OCI-M1 (cell line): ENCODE data around the gene OLIG2.

Source experiments
- DNase-seq: peaks from one replicate; lab custom pipeline; 2025; lab: John Stamatoyannopoulos, UW

OLIG2 gene

GRCh38 chr21:33025489-33026442 lies at the start of gene OLIG2:
TSS of gene OLIG2 (plus strand) at chr21:33025935. CDS start at chr21:33026863, 928 bp downstream.
- no peak for DNase-seq

- DNase-seq, result no peak
These were observed 48.9 kb upstream of the OLIG2 start for GRCh38 chr21:32976791-32977190.

- no peak for DNase-seq
These were observed 48.5 kb upstream of the OLIG2 start for GRCh38 chr21:32977216-32977615.

GRCh38 chr21:32978331-32979270 lies 47.1 kb upstream of the OLIG2 start:
- no peak for DNase-seq

DNA sequence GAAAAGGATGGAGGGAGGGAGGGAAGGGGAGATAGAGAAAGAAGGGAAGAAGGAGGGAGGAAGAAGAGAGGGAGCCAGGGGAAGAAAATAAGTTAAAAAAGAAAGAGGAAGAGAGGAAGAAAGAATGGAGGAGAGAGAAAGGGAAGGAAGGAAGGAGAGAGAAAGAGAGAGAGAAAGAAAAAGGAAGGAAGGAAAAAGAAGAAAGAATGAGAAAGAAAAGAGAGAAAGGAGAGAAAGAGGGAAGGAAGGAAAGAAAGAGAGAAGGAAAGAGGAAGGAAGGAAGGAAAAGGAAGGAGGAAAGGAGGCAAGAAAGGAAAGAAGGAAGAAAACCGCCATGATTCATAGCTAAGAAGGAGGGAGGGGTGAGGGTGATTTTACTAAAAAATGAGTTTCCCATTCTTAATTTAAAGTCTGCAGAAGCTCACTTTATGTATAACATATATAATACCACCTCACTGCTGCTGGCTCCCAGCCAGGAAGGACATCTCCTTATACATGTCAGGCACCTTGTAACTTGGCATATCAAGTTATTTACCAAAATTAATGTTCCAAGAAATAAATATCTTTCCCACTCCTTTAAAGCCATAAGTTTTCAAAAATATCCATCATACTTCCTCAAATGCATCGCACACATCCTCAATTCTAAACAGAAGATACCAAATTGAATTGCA lies 46.0 kb upstream of the OLIG2 start:
- no peak for DNase-seq

DNA sequence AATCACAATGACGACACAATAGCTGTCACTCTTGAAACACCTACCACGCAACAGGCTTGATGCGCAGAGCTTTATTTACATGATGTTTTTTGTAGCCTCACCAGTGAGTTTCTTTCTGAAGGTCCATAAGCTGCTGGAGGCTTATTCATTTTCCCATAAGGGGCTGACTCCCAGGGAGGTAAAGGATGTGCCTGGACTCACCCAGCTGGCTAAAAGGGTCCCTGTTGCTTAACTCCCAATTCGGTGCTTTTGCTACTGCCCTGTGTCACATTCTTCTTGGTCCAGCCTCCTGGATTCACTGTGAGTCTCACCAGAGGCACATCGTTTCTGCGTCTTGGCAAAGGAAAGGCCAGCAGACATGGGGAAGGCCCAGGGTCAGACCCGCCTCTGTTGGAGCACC lies 44.6 kb upstream of the OLIG2 start:
- DNase-seq, result no peak

- no peak for DNase-seq
These were observed 35.1 kb upstream of the OLIG2 start for GRCh38 chr21:32990666-32991065.

- DNase-seq, result no peak
These were observed 34.4 kb upstream of the OLIG2 start for GRCh38 chr21:32991361-32991760.

- DNase-seq, result no peak
These were observed 31.8 kb upstream of the OLIG2 start for GRCh38 chr21:32993894-32994293.

DNA sequence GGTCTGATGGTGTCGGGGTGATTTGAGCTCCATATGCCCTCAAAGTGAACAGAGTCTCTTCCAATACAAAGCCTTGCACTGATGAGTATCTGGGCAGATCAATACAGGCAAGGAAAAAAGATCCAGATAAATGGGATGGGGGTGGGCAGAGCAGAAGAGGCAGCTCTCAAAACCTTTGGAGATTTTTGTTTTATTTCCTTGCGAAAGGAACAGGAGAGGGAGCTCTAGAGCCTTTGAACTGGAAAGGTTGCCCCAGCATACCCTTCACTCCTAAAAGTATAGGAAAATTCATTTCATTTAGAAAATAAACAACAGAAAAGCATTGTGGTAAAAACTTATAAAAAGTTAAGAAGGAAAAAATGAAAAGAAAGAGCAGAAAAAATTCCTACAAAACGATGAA lies 31.4 kb upstream of the OLIG2 start:
- DNase-seq, result peak; percentile 40

DNA sequence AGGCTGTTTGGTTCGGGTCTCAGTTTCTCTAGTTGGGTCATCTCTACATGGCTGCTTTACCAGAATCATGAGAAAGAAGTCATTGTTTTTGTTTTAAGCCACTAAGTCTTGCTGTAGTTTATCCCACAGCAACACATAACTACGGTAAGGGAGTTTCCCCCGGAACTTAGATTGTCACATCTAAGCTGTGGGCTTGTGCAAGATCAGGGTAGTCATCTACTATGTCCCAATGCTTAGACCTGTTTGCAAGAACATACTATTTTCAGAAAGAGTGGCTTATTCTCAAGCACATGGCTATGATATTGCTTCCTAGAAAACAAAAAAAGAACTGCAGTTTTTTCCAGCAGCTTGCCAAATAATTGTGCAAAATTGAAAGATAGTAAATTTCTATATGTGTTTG lies 18.0 kb upstream of the OLIG2 start:
- no peak for DNase-seq

DNA sequence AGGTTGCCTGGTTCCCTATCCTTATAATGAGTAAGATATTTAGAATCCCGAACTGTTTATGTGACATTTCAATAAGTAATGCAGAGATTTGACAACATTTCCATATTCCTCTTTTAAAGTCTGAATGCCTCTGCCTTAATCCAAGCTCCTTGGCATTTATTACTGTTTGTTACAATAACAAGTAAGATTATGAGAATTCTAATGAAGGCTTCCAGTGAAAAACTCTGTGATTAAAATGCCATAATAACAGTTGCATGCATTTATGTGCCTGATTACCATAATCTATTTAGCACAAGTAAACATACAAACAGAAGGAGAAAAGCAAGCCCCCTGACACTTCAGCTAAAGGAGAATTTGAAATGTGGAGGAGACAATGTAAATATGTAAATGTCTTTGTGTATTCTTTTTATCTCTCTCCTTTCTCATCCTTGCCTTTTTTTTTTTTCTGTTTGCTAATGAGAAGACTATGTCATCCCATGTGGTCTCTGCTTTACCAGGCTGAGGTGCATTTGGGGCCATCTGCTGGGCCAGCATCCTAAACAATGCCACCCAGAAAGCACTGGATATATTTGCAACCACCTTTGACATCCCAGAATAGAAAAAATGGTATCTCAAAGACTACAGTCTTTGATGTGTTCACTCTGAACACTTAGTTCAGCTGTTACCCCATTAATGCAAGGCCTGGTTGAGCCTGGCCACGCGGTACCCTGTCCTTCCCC lies 17.2 kb upstream of the OLIG2 start:
- no peak for DNase-seq

DNA sequence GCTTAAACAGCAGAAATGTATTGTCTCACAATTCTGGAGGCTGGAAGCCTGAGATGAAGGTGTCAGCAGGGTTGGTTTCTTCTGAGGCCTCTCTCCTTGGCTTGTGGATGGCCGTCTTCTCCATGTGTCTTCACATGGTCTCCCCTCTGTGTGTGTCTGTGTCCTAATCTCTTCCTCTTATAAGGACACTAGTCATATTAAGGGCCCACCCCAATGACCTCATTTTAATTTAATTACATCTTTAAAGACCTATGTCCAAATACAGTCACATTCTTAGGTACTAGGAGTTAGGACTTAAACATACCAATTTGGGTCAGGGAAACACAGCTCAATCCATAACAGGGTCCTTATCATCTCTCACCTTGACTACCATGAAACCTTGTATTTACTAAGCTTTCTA lies 14.8 kb upstream of the OLIG2 start:
- DNase-seq, result no peak

DNA sequence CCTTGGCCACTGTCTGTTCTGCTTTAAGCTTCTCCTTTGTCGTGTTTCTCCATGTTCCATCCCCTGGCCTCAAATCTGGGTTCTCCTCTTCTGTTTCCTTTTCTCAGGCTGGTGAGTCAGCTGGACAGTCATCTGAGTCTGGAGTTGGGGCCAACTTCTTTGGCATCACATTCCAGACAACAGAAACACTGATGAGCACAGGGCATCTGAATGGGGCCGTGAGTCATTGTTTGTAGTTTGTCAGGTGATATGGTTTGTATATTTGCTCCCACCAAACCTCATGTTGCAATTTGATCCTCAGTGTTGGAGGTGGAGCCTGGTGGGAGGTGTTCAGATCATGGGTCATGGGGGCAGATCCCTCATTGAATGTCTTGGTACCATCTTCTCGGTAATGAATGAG lies 14.3 kb upstream of the OLIG2 start:
- DNase-seq, result no peak

- no peak for DNase-seq
These were observed 12.1 kb upstream of the OLIG2 start for GRCh38 chr21:33013626-33014025.

- DNase-seq, result no peak
These were observed 11.4 kb upstream of the OLIG2 start for GRCh38 chr21:33014331-33014730.

GRCh38 chr21:33015096-33015495 lies 10.6 kb upstream of the OLIG2 start:
- no peak for DNase-seq

- DNase-seq, result no peak
These were observed 10.0 kb upstream of the OLIG2 start for GRCh38 chr21:33015756-33016155.

DNA sequence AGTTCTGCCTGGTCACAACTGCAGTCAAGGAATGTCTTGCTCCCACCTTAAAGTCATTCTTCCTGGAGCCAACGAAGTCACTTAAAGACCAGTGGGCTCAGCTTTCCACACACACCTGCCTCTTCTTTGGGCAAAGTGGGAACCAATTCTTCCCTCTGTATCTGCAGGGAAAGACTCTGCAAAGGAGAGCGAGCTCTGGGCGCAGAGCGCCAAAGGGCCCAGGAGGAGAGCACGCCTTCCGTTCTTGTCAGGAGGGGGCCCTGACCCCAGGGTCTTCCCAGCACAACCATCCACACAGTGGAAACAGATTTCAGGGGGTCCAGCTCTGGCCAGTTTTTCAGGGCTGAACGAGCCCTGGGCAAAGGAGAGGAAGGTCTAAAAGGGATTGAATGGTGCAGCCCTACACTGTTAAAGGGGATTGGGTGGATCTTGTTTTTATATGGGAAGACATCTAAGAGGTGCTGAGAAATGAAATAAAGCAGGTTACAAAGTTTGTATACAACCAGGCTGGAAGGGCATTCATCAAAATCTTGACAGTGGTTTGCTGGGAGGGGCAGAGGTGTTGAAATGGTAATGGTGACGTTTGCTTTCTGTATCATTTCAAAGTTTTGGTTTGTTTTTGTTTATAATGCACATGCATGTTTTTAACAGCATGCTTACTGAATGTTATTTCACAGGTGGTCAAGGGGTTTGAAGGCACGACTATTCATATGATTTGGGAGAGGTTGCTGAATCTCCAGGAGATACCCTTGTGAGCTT lies 6.8 kb upstream of the OLIG2 start:
- no peak for DNase-seq

GRCh38 chr21:33019516-33019884 lies 6.2 kb upstream of the OLIG2 start:
- DNase-seq, result no peak
